Mammary epithelial cell (primary cell): ENCODE data around the gene OR2T33.
"Not testable (repeated sequence)": the region's sequence is repeated elsewhere in the genome, so short reads cannot be mapped to it uniquely, and the experiment has no call there.

Experiments used
- CTCF ChIP-seq, 2 donors: IDR thresholded peaks in 1 of 2; conservative IDR thresholded peaks in 1 of 2; 2 replicates each; pipeline ENCODE4 v1.5.1; 2011 to 2012; ENCODE audit warnings: inconsistent platforms in 2 of 2, low read length in 2 of 2, mild to moderate bottlenecking in 2 of 2, control low read depth in 1 of 2, low read depth in 1 of 2; ENCODE audit not compliant: insufficient read depth in 1 of 2; ENCODE audit errors: extremely low read depth in 1 of 2
- EZH2 ChIP-seq: IDR thresholded peaks from 2 replicates; pipeline ENCODE4 v1.6.1; 2012; ENCODE audit warnings: low read length, inconsistent platforms, borderline replicate concordance

GRCh38 chr1:248305672-248306071, 27.9 kb upstream of the OR2T33 start:
- not testable (repeated sequence) for TF ChIP-seq CTCF (conservative IDR thresholded peaks at IDR 0.05 in 1 of 2, IDR thresholded peaks at IDR 0.05 in 1 of 2; ENCODE audit: extremely low read depth in 1 of 2, insufficient read depth in 1 of 2, low read depth in 1 of 2, low read length in 2 of 2); EZH2
